ENCODE measurements around the gene ORAI3. TPM values are rescaled to one million over a fixed set of nuclear protein-coding genes. Genes with fewer than 3 reads are reported as not detected.

The ORAI3 gene
- total and polyA plus RNA-seq, 2 experiments from 2014 or later = 31.6 to 36.1 TPM

GRCh38 chr16:30922420-30922959, 26.4 kb upstream of the ORAI3 start:
- Histone ChIP-seq H3K9me3 (ENCODE audit: low read depth) (no peaks in the 10 kb centered on the region), H3K27me3 (replicated peaks; ENCODE audit: insufficient read depth) (no peaks in the 10 kb centered on the region), H3K79me2 (ENCODE audit: insufficient read depth) (peaks cover 7% of the 10 kb centered on the region), H3K4me1 (ENCODE audit: insufficient read depth) (peaks cover 7% of the 10 kb centered on the region; the same call in 1 of the 2 replicates), H3K9ac (peak overlapping the region; percentile 79), H3K27ac (peak overlapping the region; percentile 89), H4K20me1 (ENCODE audit: insufficient read depth) (no peaks in the 10 kb centered on the region), H3K9me2 (ENCODE audit: insufficient read depth) (no peaks in the 10 kb centered on the region), H3K4me3 (peak overlapping the region; percentile 91), H3K36me3 (ENCODE audit: low read depth) (no peaks in the 10 kb centered on the region), H2AFZ (peak overlapping the region; percentile 90), H3K4me2 (ENCODE audit: unreplicated experiment) (peak overlapping the region; percentile 83), H3F3A (ENCODE audit: insufficient read depth) (no peaks in the 10 kb centered on the region)
- peak; percentile 100 for DNase-seq
- in situ Hi-C loops (cut with MboI) = no loop called here
- TF ChIP-seq EZH2 (IDR thresholded peaks at IDR 0.05; ENCODE audit: insufficient read depth, poor library complexity, severe bottlenecking) (no peak), EZH2phosphoT487 (IDR thresholded peaks at IDR 0.05; ENCODE audit: insufficient read depth, low read depth) (no peak)
- WGBS, 2 experiments (ENCODE audit: low coverage in 1 of 2, low lambda C conversion rate in 2 of 2, missing lambda C conversion rate in 2 of 2) = 1% methylated on average over 42 of the region's 42 CpGs

GRCh38 chr16:30922960-30923535, 25.8 kb upstream of the ORAI3 start:
- TF ChIP-seq EZH2phosphoT487 (IDR thresholded peaks at IDR 0.05; ENCODE audit: insufficient read depth, low read depth) = no peak
- no peak for TF ChIP-seq EZH2 (IDR thresholded peaks at IDR 0.05; ENCODE audit: insufficient read depth, poor library complexity, severe bottlenecking)
- peaks cover 7% of the 10 kb centered on the region for H3K79me2 ChIP-seq (ENCODE audit: insufficient read depth)
- H3K27me3 ChIP-seq (replicated peaks; ENCODE audit: insufficient read depth) = no peaks in the 10 kb centered on the region
- peak overlapping the region; percentile 89 for H3K27ac ChIP-seq
- no peaks in the 10 kb centered on the region for H4K20me1 ChIP-seq (ENCODE audit: insufficient read depth)
- H3K4me3 ChIP-seq = peak overlapping the region; percentile 91
- WGBS, 2 experiments (ENCODE audit: low coverage in 1 of 2, low lambda C conversion rate in 2 of 2, missing lambda C conversion rate in 2 of 2) = 1 to 2% methylated on average over 31 to 33 of the region's 33 CpGs
- H3K4me1 ChIP-seq (ENCODE audit: insufficient read depth) = peaks cover 7% of the 10 kb centered on the region; the same call in 1 of the 2 replicates
- H3F3A ChIP-seq (ENCODE audit: insufficient read depth) = no peaks in the 10 kb centered on the region
- no peaks in the 10 kb centered on the region for H3K36me3 ChIP-seq (ENCODE audit: low read depth)
- no peaks in the 10 kb centered on the region for H3K9me2 ChIP-seq (ENCODE audit: insufficient read depth)
- H3K4me2 ChIP-seq (ENCODE audit: unreplicated experiment) = peak overlapping the region; percentile 59
- peak; percentile 100 for DNase-seq
- H2AFZ ChIP-seq = peak overlapping the region; percentile 89
- H3K9me3 ChIP-seq (ENCODE audit: low read depth) = no peaks in the 10 kb centered on the region
- in situ Hi-C loops (cut with MboI) = no loop called here
- peak overlapping the region; percentile 79 for H3K9ac ChIP-seq

- no peak for TF ChIP-seq EZH2 (IDR thresholded peaks at IDR 0.05; ENCODE audit: insufficient read depth, poor library complexity, severe bottlenecking)
- no peak for TF ChIP-seq EZH2phosphoT487 (IDR thresholded peaks at IDR 0.05; ENCODE audit: insufficient read depth, low read depth)
- Histone ChIP-seq H3K79me2 (ENCODE audit: insufficient read depth) (peaks cover 7% of the 10 kb centered on the region), H3K9ac (peak within 1 kb of the TSS; percentile 79), H3K36me3 (ENCODE audit: low read depth) (no peaks in the 10 kb centered on the region), H2AFZ (peak within 1 kb of the TSS; percentile 90), H4K20me1 (ENCODE audit: insufficient read depth) (no peaks in the 10 kb centered on the region), H3F3A (ENCODE audit: insufficient read depth) (no peaks in the 10 kb centered on the region), H3K4me2 (ENCODE audit: unreplicated experiment) (peak within 1 kb of the TSS; percentile 83), H3K27ac (peak within 1 kb of the TSS; percentile 89), H3K4me3 (peak within 1 kb of the TSS; percentile 91), H3K27me3 (replicated peaks; ENCODE audit: insufficient read depth) (no peaks in the 10 kb centered on the region), H3K9me2 (ENCODE audit: insufficient read depth) (no peaks in the 10 kb centered on the region), H3K4me1 (ENCODE audit: insufficient read depth) (peaks cover 7% of the 10 kb centered on the region; the same call in 1 of the 2 replicates), H3K9me3 (ENCODE audit: low read depth) (no peaks in the 10 kb centered on the region)
- WGBS, 2 experiments (ENCODE audit: low coverage in 1 of 2, low lambda C conversion rate in 2 of 2, missing lambda C conversion rate in 2 of 2) = 0 to 1% methylated on average over 3 to 31 of the region's 31 CpGs
- DNase-seq = peak; percentile 12
- in situ Hi-C loops (cut with MboI) = no loop called here
Measured at GRCh38 chr16:30923554-30924075, 25.3 kb upstream of the ORAI3 start, which contains the start of gene FBXL19. Gene FBXL19 (plus strand): TSS chr16:30923572. CDS start chr16:30925755, 2,183 bp downstream.

GRCh38 chr16:30924076-30924912, 24.6 kb upstream of the ORAI3 start:
- H3K4me1 ChIP-seq (ENCODE audit: insufficient read depth) = peaks cover 7% of the 10 kb centered on the region; the same call in 1 of the 2 replicates
- H3K27me3 ChIP-seq (replicated peaks; ENCODE audit: insufficient read depth) = no peaks in the 10 kb centered on the region
- H2AFZ ChIP-seq = no peak overlapping the region
- no peaks in the 10 kb centered on the region for H3F3A ChIP-seq (ENCODE audit: insufficient read depth)
- 6 to 16% methylated on average over 13 to 44 of the region's 53 CpGs for WGBS, 2 experiments (ENCODE audit: low coverage in 1 of 2, low lambda C conversion rate in 2 of 2, missing lambda C conversion rate in 2 of 2)
- H3K36me3 ChIP-seq (ENCODE audit: low read depth) = no peaks in the 10 kb centered on the region
- peak overlapping the region; percentile 61 for H3K9ac ChIP-seq
- peak overlapping the region; percentile 91 for H3K4me3 ChIP-seq
- H3K4me2 ChIP-seq (ENCODE audit: unreplicated experiment) = peak overlapping the region; percentile 83
- H4K20me1 ChIP-seq (ENCODE audit: insufficient read depth) = no peaks in the 10 kb centered on the region
- H3K27ac ChIP-seq = no peak overlapping the region
- H3K9me3 ChIP-seq (ENCODE audit: low read depth) = no peaks in the 10 kb centered on the region
- peak; percentile 25 for DNase-seq
- in situ Hi-C loops (cut with MboI) = no loop called here
- H3K79me2 ChIP-seq (ENCODE audit: insufficient read depth) = peaks cover 7% of the 10 kb centered on the region
- TF ChIP-seq EZH2phosphoT487 (IDR thresholded peaks at IDR 0.05; ENCODE audit: insufficient read depth, low read depth) (no peak), EZH2 (IDR thresholded peaks at IDR 0.05; ENCODE audit: insufficient read depth, poor library complexity, severe bottlenecking) (no peak)
- H3K9me2 ChIP-seq (ENCODE audit: insufficient read depth) = no peaks in the 10 kb centered on the region

Data from GM23248 (cell line).